GM19023 (cell line): ENCODE results near the gene BCAS3.
"Not testable (repeated sequence)": the region's sequence is repeated elsewhere in the genome, so short reads cannot be mapped to it uniquely, and the experiment has no call there.

ENCODE experiments used
- ATAC-seq: cut with Tn5 transposase; IDR thresholded peaks from one replicate; pipeline ENCODE4 v1.9.1; 2021; ENCODE audit warnings: mild to moderate bottlenecking, moderate library complexity; ENCODE audit not compliant: unreplicated experiment

Gene BCAS3

GRCh38 chr17:60674637-60675036, 3.0 kb upstream of the BCAS3 start:
- not testable (repeated sequence) for ATAC-seq

- no peak for ATAC-seq
These were observed 1.7 kb upstream of the BCAS3 start for GRCh38 chr17:60675997-60676396.

DNA sequence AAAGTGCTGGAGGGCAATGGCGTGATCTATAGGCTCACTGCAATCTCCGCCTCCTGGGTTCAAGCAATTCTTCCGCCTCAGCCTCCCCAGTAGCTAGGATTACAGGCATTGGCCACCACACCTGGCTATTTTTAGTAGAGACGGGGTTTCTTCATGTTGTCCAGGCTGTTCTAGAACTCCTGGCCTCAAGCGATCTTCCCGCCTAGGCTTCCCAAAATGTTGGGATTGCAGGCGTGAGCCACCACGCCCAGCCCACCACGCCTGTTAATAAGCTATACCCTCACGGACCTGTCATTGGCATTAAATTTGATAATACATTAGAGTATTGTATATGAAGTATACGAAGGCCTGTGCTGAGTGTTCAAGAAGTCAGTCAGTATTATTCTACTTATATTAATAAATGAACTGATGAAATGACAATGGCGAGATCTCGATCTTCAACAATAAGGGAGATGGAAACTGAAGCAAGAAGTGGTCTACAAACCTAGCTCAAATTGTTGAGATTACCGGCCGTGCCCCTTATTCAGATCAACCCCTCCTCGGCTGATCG, 818 bp upstream of the BCAS3 start:
- ATAC-seq = no peak

DNA sequence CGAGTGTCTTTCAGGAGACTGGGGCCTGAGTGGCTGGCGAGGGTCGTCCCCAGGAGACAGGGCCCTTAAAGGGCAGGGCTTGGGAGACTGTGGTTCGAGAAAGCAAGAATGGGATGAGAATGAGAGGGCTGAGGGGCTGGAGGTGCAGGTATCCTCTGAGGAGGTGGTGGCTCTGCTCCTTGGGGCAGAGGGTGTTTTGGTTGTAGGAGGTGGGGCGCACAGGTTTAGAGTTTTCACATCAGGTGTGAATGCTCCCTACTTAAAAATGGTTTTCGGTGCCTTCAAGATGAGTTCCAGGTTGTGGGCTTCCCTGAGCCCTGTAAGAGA, 430 bp downstream of the BCAS3 start:
- ATAC-seq = no peak

- no peak for ATAC-seq
These were observed 1.6 kb downstream of the BCAS3 start for GRCh38 chr17:60679287-60679686.

- ATAC-seq = no peak
These were observed 3.1 kb downstream of the BCAS3 start for GRCh38 chr17:60680754-60681153.

GRCh38 chr17:60685437-60685836, 7.8 kb downstream of the BCAS3 start:
- no peak for ATAC-seq

DNA sequence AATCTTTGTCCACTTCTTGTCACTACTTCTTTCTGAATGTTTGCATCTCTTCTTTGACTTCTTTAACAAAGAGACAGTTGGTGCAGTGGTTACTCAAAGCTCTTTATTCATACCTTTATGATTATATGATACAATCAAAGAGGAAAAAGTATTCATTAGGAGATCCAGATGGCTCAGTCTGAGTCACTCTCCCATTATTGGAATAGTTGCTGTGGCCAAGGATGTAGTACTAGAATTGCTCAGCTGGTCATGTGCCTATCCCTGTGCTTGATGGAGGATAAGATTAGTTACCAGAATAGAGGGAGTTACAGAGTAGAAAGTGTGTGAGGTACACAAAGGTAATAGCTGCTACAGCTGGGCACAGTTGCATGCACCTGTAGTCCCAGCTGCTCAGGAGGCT, 18.3 kb downstream of the BCAS3 start:
- no peak for ATAC-seq

GRCh38 chr17:60699090-60699489, 21.4 kb downstream of the BCAS3 start:
- ATAC-seq = no peak

- ATAC-seq = no peak
These were observed 26.5 kb downstream of the BCAS3 start for GRCh38 chr17:60704170-60704569.

DNA sequence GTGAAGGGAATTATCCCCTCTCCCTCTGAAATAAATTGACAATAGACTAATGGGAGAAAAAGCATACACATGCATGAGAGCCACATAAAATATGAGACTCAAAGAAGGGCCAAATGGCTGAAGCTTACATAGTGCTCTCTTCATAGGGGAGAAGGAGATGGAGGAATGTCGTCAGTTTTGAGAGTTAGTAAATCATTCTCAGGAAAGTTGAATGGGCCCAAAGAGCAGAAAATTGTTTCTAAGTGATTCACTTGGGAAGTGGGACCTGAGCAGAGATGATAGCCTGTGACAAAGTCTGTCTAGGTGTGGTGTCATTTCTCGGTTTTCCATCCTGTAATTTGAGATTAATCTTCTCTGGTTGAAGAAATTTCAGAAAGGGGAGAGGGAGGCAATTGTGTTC, 35.0 kb downstream of the BCAS3 start:
- no peak for ATAC-seq

DNA sequence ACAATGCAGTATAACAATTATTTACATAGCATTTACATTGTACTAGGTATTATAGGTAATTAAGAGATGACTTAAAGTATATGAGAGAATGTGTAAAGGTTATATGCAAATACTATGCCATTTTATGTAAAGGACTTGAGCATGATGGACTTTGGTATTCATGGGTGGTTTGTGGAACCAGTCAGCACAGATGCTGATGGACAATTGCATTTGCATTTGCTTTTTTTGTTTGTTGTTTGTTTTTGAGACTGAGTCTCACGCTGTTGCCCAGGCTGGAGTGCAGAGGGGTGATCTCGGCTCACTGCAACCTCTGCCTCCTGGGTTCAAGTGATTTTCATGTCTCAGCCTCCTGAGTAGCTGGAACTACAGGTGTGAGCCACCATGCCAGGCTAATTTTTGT, 36.0 kb downstream of the BCAS3 start:
- no peak for ATAC-seq

DNA sequence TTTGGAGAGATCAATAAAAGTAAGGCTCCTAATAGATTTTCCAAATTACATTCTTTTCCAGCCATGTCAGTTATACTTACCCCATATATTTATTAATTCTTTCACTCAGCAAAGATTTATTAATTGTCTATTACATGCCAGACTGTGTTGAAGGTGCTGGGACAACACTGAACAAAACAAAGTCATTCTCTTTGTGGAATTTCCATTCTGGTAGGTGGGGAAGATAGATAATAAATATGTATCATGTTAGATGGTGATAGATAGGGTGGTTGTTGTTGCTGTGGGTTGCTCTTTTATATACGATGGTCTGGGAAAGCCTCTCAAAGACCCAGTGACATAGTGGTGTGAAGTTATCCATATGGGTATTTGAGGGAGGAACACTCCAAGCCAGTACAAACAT, 39.1 kb downstream of the BCAS3 start:
- no peak for ATAC-seq

- ATAC-seq = no peak
These were observed 40.2 kb downstream of the BCAS3 start for GRCh38 chr17:60717814-60718213.

DNA sequence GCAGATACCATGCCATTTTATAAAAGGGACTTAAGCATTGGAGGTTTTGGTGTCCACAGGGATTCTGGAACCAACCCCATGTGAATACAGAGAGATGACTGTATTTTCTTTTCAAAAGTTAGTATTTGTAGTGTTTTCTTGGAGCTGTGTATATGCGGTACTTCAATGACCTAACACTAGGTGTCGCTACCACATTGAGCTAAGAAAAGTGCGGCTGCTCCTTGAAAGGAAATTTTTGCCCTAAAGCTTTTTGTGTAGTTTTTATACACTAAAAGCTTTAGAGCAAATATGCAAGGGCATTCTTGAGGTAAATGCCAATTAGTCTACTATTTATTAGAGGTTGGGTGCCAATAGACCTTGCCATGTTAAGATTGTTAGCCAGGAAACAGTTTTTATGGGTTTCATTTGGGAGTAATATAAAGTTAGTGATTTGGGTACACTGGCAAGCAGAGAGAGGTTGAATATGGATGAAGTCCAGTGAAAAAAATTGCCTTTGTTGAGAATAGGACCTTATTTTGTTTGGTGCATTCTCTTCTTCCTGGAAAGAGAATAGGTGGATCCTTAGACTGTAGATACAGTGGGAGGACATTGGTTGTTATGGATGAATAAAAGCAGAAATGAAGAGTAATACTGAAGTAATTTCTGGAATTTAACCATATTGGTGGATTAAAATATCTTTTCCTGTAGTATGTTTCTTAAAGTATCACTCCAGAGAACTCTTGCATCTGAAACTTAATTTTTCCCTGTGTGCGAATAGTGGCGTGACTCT, 43.3 kb downstream of the BCAS3 start:
- no peak for ATAC-seq

DNA sequence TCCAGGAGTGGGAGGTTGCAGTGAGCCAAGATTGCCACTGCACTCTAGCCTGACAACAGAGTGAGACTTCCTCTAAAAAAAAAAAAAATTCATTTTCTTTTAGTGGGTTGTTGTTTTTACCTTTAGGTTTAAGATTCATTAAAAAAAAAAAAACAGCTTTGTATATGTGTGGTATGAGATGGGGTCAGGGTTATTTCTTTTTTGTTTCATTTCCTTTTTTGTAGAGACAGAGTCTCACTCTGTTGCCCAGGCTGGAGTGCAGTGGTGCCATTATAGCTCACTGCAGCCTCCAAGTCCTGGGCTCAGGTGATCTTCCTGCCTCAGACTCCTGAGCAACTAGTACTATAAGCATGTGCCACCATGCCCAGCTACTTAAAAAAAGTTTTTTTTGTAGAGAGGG, 47.0 kb downstream of the BCAS3 start:
- no peak for ATAC-seq

- ATAC-seq = no peak
These were observed 52.2 kb downstream of the BCAS3 start for GRCh38 chr17:60729854-60730253.

DNA sequence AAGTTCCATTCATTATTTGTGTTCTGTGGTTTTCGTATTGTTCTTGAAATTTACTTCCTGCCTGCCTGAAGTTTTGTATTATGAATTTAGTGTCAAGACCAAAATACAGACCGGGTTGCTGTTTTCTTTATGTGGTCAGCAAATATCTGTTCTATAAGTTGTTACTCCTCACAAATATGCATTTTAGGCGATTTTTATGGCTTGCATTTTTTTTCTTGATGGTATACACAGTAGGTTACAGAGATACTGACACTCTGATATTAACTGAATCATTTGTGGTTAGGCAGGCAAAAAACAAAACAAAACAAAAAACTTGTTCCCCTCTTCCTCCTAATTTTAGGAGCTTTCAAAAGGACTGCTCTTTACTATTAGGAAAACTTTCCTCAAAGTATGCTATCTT, 52.6 kb downstream of the BCAS3 start:
- ATAC-seq = no peak

- no peak for ATAC-seq
These were observed 60.6 kb downstream of the BCAS3 start for GRCh38 chr17:60738287-60738686.

- no peak for ATAC-seq
These were observed 62.9 kb downstream of the BCAS3 start for GRCh38 chr17:60740584-60740983.

GRCh38 chr17:60741031-60741430, 63.4 kb downstream of the BCAS3 start:
- no peak for ATAC-seq

DNA sequence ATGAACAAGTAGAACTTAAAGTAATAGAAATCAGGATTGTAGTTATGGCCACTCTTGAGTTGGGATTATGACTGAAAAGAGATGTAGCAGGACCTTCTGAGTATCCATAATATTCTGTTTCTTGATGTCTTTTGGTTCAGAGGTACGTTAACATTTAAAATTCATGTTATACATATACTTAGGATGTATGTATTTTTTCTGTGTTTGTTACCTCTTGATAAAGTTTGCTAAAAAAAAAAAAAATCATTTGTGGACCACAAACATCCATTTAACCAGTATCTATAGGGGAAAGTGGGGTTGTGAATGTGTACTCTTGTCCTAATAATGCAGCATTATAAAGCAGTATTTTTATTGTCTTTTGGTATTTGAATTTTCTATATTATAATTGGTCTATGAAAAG, 65.6 kb downstream of the BCAS3 start:
- ATAC-seq = no peak

DNA sequence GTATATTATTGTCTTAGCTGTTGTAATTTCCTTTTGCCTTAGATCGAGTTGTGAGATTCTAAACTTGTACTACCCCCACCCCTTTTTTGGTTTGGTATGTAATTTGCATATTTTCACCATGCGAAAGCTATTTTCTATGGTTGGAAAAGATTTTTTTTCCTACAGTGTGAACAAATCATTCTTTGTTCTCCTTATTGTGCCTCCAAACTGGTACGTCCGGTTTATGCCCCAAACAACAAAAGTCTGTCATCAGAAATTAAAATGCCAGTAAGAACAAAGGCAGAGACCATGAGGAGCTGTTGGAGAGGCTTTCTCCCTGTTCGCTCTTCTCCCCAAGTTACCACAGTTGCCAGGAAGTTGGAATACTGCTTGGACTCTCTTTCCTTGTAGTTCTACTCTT, 66.1 kb downstream of the BCAS3 start:
- no peak for ATAC-seq
